ENCODE data around the gene LETM1. TPM values are rescaled to one million over a fixed set of nuclear protein-coding genes. Genes with fewer than 3 reads are reported as not detected.

The LETM1 gene
- total and polyA plus RNA-seq, 2 experiments from 2014 or later, result 19.0 to 42.3 TPM

- H3K4me3 ChIP-seq, result no peak overlapping the region
- H3K9me2 ChIP-seq (ENCODE audit: insufficient read depth), result no peaks in the 10 kb centered on the region
- 84 to 85% methylated on average over 7 of the region's 7 CpGs for WGBS, 2 experiments (ENCODE audit: low coverage in 1 of 2, low lambda C conversion rate in 2 of 2, missing lambda C conversion rate in 2 of 2)
- H3K27ac ChIP-seq, result no peak overlapping the region
- no peaks in the 10 kb centered on the region for H3K79me2 ChIP-seq (ENCODE audit: insufficient read depth)
- TF ChIP-seq EZH2phosphoT487 (IDR thresholded peaks at IDR 0.05; ENCODE audit: insufficient read depth, low read depth) (no peak), EZH2 (IDR thresholded peaks at IDR 0.05; ENCODE audit: insufficient read depth, poor library complexity, severe bottlenecking) (no peak)
- no peak overlapping the region for H3K9ac ChIP-seq
- H3K36me3 ChIP-seq (ENCODE audit: low read depth), result peaks cover 29% of the 10 kb centered on the region
- no peaks in the 10 kb centered on the region for H3K27me3 ChIP-seq (replicated peaks; ENCODE audit: insufficient read depth)
- no peaks in the 10 kb centered on the region for H3K9me3 ChIP-seq (ENCODE audit: low read depth)
- no peak overlapping the region for H3K4me2 ChIP-seq (ENCODE audit: unreplicated experiment)
- DNase-seq, result no peak
- in situ Hi-C loops (cut with MboI), result no loop called here
- no peaks in the 10 kb centered on the region for H4K20me1 ChIP-seq (ENCODE audit: insufficient read depth)
- H2AFZ ChIP-seq, result no peak overlapping the region
- H3F3A ChIP-seq (ENCODE audit: insufficient read depth), result no peaks in the 10 kb centered on the region
- H3K4me1 ChIP-seq (ENCODE audit: insufficient read depth), result no peaks in the 10 kb centered on the region
Measured at GRCh38 chr4:1819816-1820215, 36.1 kb downstream of the LETM1 start.

GRCh38 chr4:1819284-1819683 is 36.7 kb downstream of the LETM1 start:
- H3K4me1 ChIP-seq (ENCODE audit: insufficient read depth), result no peaks in the 10 kb centered on the region
- peaks cover 29% of the 10 kb centered on the region for H3K36me3 ChIP-seq (ENCODE audit: low read depth)
- H2AFZ ChIP-seq, result no peak overlapping the region
- no peak for DNase-seq
- no peak overlapping the region for H3K4me2 ChIP-seq (ENCODE audit: unreplicated experiment)
- WGBS, 2 experiments (ENCODE audit: low coverage in 1 of 2, low lambda C conversion rate in 2 of 2, missing lambda C conversion rate in 2 of 2), result 95% methylated on average over 10 of the region's 10 CpGs
- no peaks in the 10 kb centered on the region for H4K20me1 ChIP-seq (ENCODE audit: insufficient read depth)
- H3K27me3 ChIP-seq (replicated peaks; ENCODE audit: insufficient read depth), result no peaks in the 10 kb centered on the region
- no peak overlapping the region for H3K9ac ChIP-seq
- H3F3A ChIP-seq (ENCODE audit: insufficient read depth), result no peaks in the 10 kb centered on the region
- no peaks in the 10 kb centered on the region for H3K9me3 ChIP-seq (ENCODE audit: low read depth)
- no peak for TF ChIP-seq EZH2 (IDR thresholded peaks at IDR 0.05; ENCODE audit: insufficient read depth, poor library complexity, severe bottlenecking)
- no peak for TF ChIP-seq EZH2phosphoT487 (IDR thresholded peaks at IDR 0.05; ENCODE audit: insufficient read depth, low read depth)
- H3K27ac ChIP-seq, result no peak overlapping the region
- H3K4me3 ChIP-seq, result no peak overlapping the region
- H3K79me2 ChIP-seq (ENCODE audit: insufficient read depth), result no peaks in the 10 kb centered on the region
- H3K9me2 ChIP-seq (ENCODE audit: insufficient read depth), result no peaks in the 10 kb centered on the region
- in situ Hi-C loops (cut with MboI), result no loop called here

- Histone ChIP-seq H4K20me1 (ENCODE audit: insufficient read depth) (no peaks in the 10 kb centered on the region), H3K79me2 (ENCODE audit: insufficient read depth) (no peaks in the 10 kb centered on the region), H3K9ac (no peak overlapping the region), H3K4me2 (ENCODE audit: unreplicated experiment) (no peak overlapping the region), H3K36me3 (ENCODE audit: low read depth) (peaks cover 29% of the 10 kb centered on the region), H3K4me1 (ENCODE audit: insufficient read depth) (no peaks in the 10 kb centered on the region), H3K9me3 (ENCODE audit: low read depth) (no peaks in the 10 kb centered on the region), H2AFZ (no peak overlapping the region), H3K9me2 (ENCODE audit: insufficient read depth) (no peaks in the 10 kb centered on the region), H3K27me3 (replicated peaks; ENCODE audit: insufficient read depth) (no peaks in the 10 kb centered on the region), H3F3A (ENCODE audit: insufficient read depth) (no peaks in the 10 kb centered on the region), H3K27ac (no peak overlapping the region), H3K4me3 (no peak overlapping the region)
- TF ChIP-seq EZH2phosphoT487 (IDR thresholded peaks at IDR 0.05; ENCODE audit: insufficient read depth, low read depth), result no peak
- TF ChIP-seq EZH2 (IDR thresholded peaks at IDR 0.05; ENCODE audit: insufficient read depth, poor library complexity, severe bottlenecking), result no peak
- in situ Hi-C loops (cut with MboI), result no loop called here
- 95% methylated on average over 24 to 25 of the region's 25 CpGs for WGBS, 2 experiments (ENCODE audit: low coverage in 1 of 2, low lambda C conversion rate in 2 of 2, missing lambda C conversion rate in 2 of 2)
- DNase-seq, result no peak
Measured at GRCh38 chr4:1815997-1816860, 39.7 kb downstream of the LETM1 start.

GRCh38 chr4:1815096-1815996 is 40.6 kb downstream of the LETM1 start:
- Histone ChIP-seq H3K36me3 (ENCODE audit: low read depth) (peaks cover 24% of the 10 kb centered on the region), H3K9me2 (ENCODE audit: insufficient read depth) (no peaks in the 10 kb centered on the region), H3K79me2 (ENCODE audit: insufficient read depth) (no peaks in the 10 kb centered on the region), H3K9me3 (ENCODE audit: low read depth) (no peaks in the 10 kb centered on the region), H3K4me3 (no peak overlapping the region), H2AFZ (no peak overlapping the region), H3K9ac (no peak overlapping the region), H3K27me3 (replicated peaks; ENCODE audit: insufficient read depth) (no peaks in the 10 kb centered on the region), H3K4me1 (ENCODE audit: insufficient read depth) (no peaks in the 10 kb centered on the region), H3F3A (ENCODE audit: insufficient read depth) (no peaks in the 10 kb centered on the region), H3K4me2 (ENCODE audit: unreplicated experiment) (no peak overlapping the region), H4K20me1 (ENCODE audit: insufficient read depth) (no peaks in the 10 kb centered on the region), H3K27ac (no peak overlapping the region)
- DNase-seq, result no peak
- no peak for TF ChIP-seq EZH2 (IDR thresholded peaks at IDR 0.05; ENCODE audit: insufficient read depth, poor library complexity, severe bottlenecking)
- no peak for TF ChIP-seq EZH2phosphoT487 (IDR thresholded peaks at IDR 0.05; ENCODE audit: insufficient read depth, low read depth)
- 94 to 95% methylated on average over 33 to 34 of the region's 34 CpGs for WGBS, 2 experiments (ENCODE audit: low coverage in 1 of 2, low lambda C conversion rate in 2 of 2, missing lambda C conversion rate in 2 of 2)
- in situ Hi-C loops (cut with MboI), result no loop called here
